Left lung (tissue), 10 donors: Measurements from ENCODE around the gene C10orf90. TPM values are rescaled to one million over a fixed set of nuclear protein-coding genes. Genes with fewer than 3 reads are reported as not detected.

ENCODE experiments used
- ATAC-seq: fragments of 200-7000 bp; cut with Tn5 transposase; one replicate; pipeline ENCODE4 v1.9.1; 2020; ENCODE audit warnings: moderate library complexity
- DNase-seq, 4 donors: peaks; one replicate each; pipeline ENCODE4 v3.0.0-alpha.2; 2013 to 2020
- H3K27ac ChIP-seq, 2 donors: fragments of 200-600 bp; sonication (generic) in 1 of 2; one replicate each; pipeline versions ENCODE4 v1.5.0 to v1.8.0; 2020 to 2021
- H3K27me3 ChIP-seq, 2 donors: fragments of 200-600 bp; sonication (generic) in 1 of 2; one replicate each; pipeline versions ENCODE4 v1.5.0 to v1.8.0; 2020 to 2021
- H3K36me3 ChIP-seq, 2 donors: fragments of 200-600 bp; sonication (generic) in 1 of 2; one replicate each; pipeline versions ENCODE4 v1.5.0 to v1.8.0; 2020 to 2021
- H3K4me1 ChIP-seq, 2 donors: fragments of 200-600 bp; one replicate each; pipeline ENCODE4 v1.8.0; 2021
- H3K4me3 ChIP-seq, 2 donors: fragments of 200-600 bp; sonication (generic) in 1 of 2; one replicate each; pipeline versions ENCODE4 v1.5.0 to v1.8.0; 2020 to 2021; ENCODE audit warnings: mild to moderate bottlenecking in 1 of 2
- H3K9me3 ChIP-seq, 2 donors: fragments of 200-600 bp; sonication (generic) in 1 of 2; one replicate each; pipeline versions ENCODE4 v1.5.0 to v1.8.0; 2020 to 2021
- intact Hi-C, 2 donors: fragments of 100-400 bp; cut with DNase I; formaldehyde crosslinking; loops; one replicate each; pipeline versions ENCODE4 v1.11.2 to v1.14.2; 2022
- polyA plus RNA-seq, 6 donors: library from polyadenylated mRNA; unstranded; fragments of 120-200 nt; gene quantifications; one replicate each; pipeline ENCODE4 v1.2.1, GENCODE V29; 2013; ENCODE audit not compliant: insufficient read length in 6 of 6
- total RNA-seq, 2 donors: library from RNA; stranded (reverse); fragmentation: NEBNext Ultra II Directional; extraction: Animal tissue kit (Norgen Biotek cat#: 25700); gene quantifications; one replicate each; pipeline ENCODE4 v1.2.1, GENCODE V29; 2021
- TF ChIP-seq, protein P1 (sequence below), 2 donors: fragments of 200-600 bp; sonication (generic) in 1 of 2; IDR thresholded peaks; one replicate each; pipeline versions ENCODE4 v1.5.0 to v1.8.0; 2021; ENCODE audit warnings: antibody characterized with exemption in 2 of 2
- donor health status: DM: no; HTN: yes; CAD: no.
- donor health status: DM: no; HTN: no; CAD: no.

Gene C10orf90
- total and polyA plus RNA-seq, 8 donors, result 12.6 to 29.8 (median 20.5) TPM; not detected in 2

DNA sequence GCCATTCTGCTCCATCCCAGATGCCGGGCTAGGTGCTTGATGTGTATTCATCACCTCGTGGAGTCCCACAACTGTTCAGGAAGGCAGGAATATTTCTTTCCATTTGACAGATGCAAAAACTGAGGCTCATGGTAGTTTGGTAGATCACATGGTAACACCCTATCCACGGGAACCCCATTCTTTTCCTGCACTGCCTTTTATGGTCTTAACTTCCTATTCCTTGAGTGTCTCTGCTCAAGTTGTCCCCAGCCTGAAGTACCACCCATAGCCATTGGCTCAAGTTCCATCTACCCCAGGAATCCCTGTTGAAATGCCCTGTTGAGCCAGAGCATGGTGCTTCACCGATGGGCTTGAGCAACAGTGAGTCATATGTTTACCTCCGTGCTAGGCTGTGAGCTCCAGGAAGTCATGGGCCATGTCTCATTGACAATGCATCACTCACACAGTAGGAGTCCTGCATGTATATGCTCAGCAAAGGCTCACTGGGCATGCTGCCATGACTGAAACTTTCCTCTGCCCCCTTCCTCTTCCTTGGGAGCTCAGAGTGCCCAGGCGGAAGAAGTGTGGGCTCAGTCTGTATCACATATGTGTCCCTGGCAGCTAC is 210.5 kb downstream of the C10orf90 start:
- no peaks in the 10 kb centered on the region for H3K36me3 ChIP-seq
- intact Hi-C loops, result no loop called here
- TF ChIP-seq, protein P1, sequence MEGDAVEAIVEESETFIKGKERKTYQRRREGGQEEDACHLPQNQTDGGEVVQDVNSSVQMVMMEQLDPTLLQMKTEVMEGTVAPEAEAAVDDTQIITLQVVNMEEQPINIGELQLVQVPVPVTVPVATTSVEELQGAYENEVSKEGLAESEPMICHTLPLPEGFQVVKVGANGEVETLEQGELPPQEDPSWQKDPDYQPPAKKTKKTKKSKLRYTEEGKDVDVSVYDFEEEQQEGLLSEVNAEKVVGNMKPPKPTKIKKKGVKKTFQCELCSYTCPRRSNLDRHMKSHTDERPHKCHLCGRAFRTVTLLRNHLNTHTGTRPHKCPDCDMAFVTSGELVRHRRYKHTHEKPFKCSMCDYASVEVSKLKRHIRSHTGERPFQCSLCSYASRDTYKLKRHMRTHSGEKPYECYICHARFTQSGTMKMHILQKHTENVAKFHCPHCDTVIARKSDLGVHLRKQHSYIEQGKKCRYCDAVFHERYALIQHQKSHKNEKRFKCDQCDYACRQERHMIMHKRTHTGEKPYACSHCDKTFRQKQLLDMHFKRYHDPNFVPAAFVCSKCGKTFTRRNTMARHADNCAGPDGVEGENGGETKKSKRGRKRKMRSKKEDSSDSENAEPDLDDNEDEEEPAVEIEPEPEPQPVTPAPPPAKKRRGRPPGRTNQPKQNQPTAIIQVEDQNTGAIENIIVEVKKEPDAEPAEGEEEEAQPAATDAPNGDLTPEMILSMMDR (IDR thresholded peaks at IDR 0.05), result no peak
- no peak overlapping the region for H3K27ac ChIP-seq
- H3K9me3 ChIP-seq, result no peaks in the 10 kb centered on the region
- H3K4me3 ChIP-seq, result no peak overlapping the region
- ATAC-seq (peak; percentile 77), DNase-seq (no peak)
- peaks cover 0 to 6% of the 10 kb centered on the region in 2 donors for H3K27me3 ChIP-seq
- H3K4me1 ChIP-seq, result no peaks in the 10 kb centered on the region

DNA sequence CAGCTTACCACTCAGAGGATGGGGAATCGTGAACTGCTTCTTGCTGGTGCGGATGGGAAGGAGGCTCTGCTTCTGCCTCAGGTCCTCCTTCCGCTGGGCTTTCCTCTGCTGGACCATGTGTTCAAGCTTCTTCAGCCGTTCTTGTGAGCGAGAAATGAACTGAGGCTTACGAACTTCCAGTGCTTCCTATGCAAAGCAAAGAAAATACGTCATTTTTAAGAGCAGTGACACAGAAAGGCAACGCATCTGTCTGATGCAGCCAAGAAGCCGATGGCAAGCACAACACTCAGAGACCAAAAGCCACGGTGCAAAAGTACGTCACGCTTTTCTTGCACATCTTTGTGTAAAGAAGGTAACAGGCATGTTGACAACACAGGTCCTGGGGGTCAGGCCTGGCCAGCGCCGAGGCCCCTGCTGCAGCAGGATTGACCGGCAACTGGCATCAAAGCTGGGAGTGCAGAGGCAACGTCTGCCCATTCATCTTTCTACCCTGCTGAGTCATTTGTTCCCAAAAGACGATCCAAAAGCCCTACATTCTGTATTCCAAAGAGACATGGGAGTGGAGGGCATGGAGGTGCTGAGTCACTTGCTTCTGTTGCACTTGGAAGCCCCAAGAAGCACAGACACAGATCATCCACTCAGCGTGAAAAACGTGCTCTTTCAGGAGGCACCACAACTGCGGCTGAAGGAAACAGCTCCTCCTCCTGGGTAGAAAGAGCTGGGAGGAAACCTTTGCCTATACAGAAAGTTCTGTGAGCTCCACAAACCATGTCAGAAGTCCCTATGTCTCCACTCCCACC is 211.3 kb downstream of the C10orf90 start:
- TF ChIP-seq, protein P1 (IDR thresholded peaks at IDR 0.05), result no peak
- DNase-seq (no peak), ATAC-seq (no peak)
- H3K36me3 ChIP-seq, result no peaks in the 10 kb centered on the region
- no peaks in the 10 kb centered on the region for H3K9me3 ChIP-seq
- no peak overlapping the region for H3K4me3 ChIP-seq
- intact Hi-C loops, result no loop called here
- no peaks in the 10 kb centered on the region for H3K4me1 ChIP-seq
- H3K27me3 ChIP-seq, result peaks cover 0 to 2% of the 10 kb centered on the region in 2 donors
- no peak overlapping the region for H3K27ac ChIP-seq

DNA sequence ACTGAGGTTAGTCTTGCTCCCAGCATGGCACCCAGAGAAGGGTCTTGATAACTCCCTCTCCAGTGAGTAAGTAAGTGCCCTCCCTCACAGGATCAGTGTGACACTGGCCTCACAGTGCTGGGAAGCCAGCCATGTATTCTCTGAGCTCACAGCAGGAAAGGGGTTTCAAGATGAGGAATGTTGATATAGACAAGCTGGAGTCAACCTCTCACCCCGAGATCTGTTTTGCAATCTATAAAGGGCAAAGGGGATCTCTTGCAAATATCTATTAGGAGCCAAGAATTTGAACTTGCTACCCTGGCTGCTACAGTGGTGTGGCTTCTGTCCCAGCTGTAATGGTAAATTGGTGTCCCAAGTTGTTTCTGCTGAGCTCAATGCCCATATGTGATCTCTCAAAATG is 212.0 kb downstream of the C10orf90 start:
- no peaks in the 10 kb centered on the region for H3K27me3 ChIP-seq
- no peak overlapping the region for H3K27ac ChIP-seq
- TF ChIP-seq, protein P1 (IDR thresholded peaks at IDR 0.05), result no peak
- DNase-seq, result no peak
- H3K36me3 ChIP-seq, result no peaks in the 10 kb centered on the region
- H3K9me3 ChIP-seq, result no peaks in the 10 kb centered on the region
- intact Hi-C loops, result no loop called here
- no peak overlapping the region for H3K4me3 ChIP-seq
- H3K4me1 ChIP-seq, result no peaks in the 10 kb centered on the region
- ATAC-seq, result no peak

DNA sequence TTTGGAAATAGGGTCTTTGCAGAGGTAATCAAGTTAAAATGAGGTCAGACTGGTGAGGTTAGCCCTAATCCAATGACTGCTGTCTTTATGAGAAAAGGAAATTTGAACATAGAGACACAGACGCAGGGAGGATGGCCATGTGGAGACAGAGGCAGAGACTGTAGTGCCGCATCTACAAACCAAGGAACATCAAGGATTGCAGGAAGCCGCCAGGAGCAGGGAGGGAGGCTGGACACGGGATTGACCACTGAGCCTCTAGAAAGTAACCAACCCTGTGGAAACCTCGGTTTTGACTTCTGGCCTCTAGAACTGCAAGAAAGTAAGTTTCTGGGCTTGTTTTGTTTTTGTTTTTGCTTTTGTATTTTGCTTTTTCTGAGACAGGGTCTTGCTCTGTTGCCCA is 213.9 kb downstream of the C10orf90 start:
- H3K4me3 ChIP-seq, result no peak overlapping the region
- intact Hi-C loops, result no loop called here

More for the DNA sequence above, 213.9 kb downstream of the C10orf90 start:
- Histone ChIP-seq H3K4me1 (no peaks in the 10 kb centered on the region), H3K36me3 (no peaks in the 10 kb centered on the region), H3K27ac (no peak overlapping the region), H3K9me3 (no peaks in the 10 kb centered on the region), H3K27me3 (no peaks in the 10 kb centered on the region)
- DNase-seq (no peak), ATAC-seq (no peak)
- TF ChIP-seq, protein P1 (IDR thresholded peaks at IDR 0.05), result no peak
